ENCODE data around the gene SLC6A8. TPM values are rescaled to one million over a fixed set of nuclear protein-coding genes. Genes with fewer than 3 reads are reported as not detected.

SLC6A8 gene
- total RNA-seq, 1 donor from 2014 or later, result 74.1 TPM

Other genes with a start within 250 kb of the SLC6A8 start
- 2.5 TPM in 2 replicates for gene TREX2, start 241.9 kb upstream of the SLC6A8 start, total RNA-seq
- 55.7 and 60.3 TPM in 2 replicates for gene HAUS7, start 217.3 kb upstream of the SLC6A8 start, total RNA-seq
- 1,581 and 1,633 TPM in 2 replicates for gene BGN, start 192.9 kb upstream of the SLC6A8 start, total RNA-seq
- 0.21 and 0.39 TPM in 2 replicates for gene ATP2B3, start 170.3 kb upstream of the SLC6A8 start, total RNA-seq
- 16.0 and 18.8 TPM in 2 replicates for gene CCNQ, start 88.8 kb upstream of the SLC6A8 start, total RNA-seq
- gene DUSP9, start 40.7 kb upstream of the SLC6A8 start, total RNA-seq, result 0.91 and 1.3 TPM in 2 replicates
- 3.6 and 5.1 TPM in 2 replicates for gene PNCK, start 14.1 kb upstream of the SLC6A8 start, total RNA-seq
- 172 and 188 TPM in 2 replicates for gene BCAP31, start 36.5 kb downstream of the SLC6A8 start, total RNA-seq
- 19.7 and 22.3 TPM in 2 replicates for gene ABCD1, start 36.9 kb downstream of the SLC6A8 start, total RNA-seq
- gene PLXNB3, start 76.3 kb downstream of the SLC6A8 start, total RNA-seq, result 8.7 and 9.1 TPM in 2 replicates
- gene SRPK3, start 93.1 kb downstream of the SLC6A8 start, total RNA-seq, result not detected in 2 replicates
- gene IDH3G, start 106.4 kb downstream of the SLC6A8 start, total RNA-seq, result 63.5 and 64.8 TPM in 2 replicates
- 287 and 297 TPM in 2 replicates for gene SSR4, start 106.7 kb downstream of the SLC6A8 start, total RNA-seq
- gene PDZD4, start 142.6 kb downstream of the SLC6A8 start, total RNA-seq, result 23.9 and 26.6 TPM in 2 replicates
- gene L1CAM, start 198.2 kb downstream of the SLC6A8 start, total RNA-seq, result 13.0 and 16.6 TPM in 2 replicates
- gene AVPR2, start 216.7 kb downstream of the SLC6A8 start, total RNA-seq, result not detected in 2 replicates
- 4.9 and 5.3 TPM in 2 replicates for gene ARHGAP4, start 238.3 kb downstream of the SLC6A8 start, total RNA-seq
- gene NAA10, start 247.1 kb downstream of the SLC6A8 start, total RNA-seq, result 94.1 and 96.6 TPM in 2 replicates

All from osteocyte (in vitro differentiated cells).